Measurements from ENCODE around the gene APOBEC3C.
"Not testable (repeated sequence)": the region's sequence is repeated elsewhere in the genome, so short reads cannot be mapped to it uniquely, and the experiment has no call there.

APOBEC3C gene

DNA sequence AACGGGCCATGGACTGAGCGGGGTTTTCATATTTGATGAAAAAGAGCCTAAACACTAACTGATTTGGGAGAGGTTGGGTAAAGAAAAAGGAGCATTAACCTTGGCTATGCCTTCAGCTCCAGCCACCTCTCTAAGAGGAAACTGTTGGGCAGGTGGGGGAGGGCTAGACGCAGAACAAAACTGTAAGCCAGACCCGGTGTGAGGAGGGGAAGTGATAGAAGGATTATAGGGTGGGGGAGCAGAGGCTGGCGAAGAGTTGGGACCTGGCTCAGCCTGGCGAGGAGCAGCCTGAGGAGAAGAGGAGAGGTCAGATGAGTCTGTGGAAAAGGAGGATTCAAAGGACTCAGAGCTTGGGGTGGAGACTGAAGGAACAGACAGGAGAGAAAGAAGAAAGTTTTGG lies 47.2 kb downstream of the APOBEC3C start:
- not testable (repeated sequence) for DNase-seq

DNA sequence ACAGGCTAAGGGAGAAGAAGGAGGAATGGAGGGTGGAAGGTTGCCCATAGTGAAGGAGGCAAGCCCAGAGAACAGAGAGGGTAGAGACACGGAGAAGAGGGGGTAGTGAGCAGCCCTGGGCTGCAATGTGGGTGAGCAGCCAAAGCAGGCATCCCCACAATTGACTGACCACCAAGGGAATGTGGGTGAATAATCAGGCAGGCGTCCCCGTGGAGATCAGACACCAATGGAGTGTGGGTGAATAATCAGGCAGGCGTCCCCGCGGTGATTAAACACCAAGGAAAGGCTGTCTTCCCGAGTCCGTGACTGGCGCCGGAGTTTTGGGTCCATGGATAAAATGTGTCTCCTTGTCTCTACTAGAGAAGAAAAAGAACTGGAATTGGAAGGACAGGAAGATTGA lies 47.9 kb downstream of the APOBEC3C start:
- not testable (repeated sequence) for DNase-seq

DNA sequence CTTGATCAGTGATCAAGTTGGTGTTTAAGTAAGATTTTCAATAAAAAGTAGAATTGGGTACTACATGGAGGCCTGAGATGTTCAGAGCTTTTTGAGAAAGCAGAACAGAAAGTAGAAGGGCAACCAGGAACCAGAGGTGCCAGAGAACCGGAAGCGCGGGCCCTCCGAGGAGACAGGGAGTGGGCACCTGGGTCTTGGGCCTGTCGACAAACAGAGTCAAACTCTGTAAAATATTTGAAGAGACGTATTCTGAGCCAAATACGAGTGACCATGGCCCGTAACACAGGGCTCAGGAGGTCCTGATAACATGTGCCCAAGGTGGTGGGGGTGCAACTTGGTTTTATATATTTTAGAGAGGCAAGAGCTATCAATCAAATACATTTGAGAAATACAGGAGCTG lies 49.8 kb downstream of the APOBEC3C start:
- DNase-seq, result not testable (repeated sequence)

DNA sequence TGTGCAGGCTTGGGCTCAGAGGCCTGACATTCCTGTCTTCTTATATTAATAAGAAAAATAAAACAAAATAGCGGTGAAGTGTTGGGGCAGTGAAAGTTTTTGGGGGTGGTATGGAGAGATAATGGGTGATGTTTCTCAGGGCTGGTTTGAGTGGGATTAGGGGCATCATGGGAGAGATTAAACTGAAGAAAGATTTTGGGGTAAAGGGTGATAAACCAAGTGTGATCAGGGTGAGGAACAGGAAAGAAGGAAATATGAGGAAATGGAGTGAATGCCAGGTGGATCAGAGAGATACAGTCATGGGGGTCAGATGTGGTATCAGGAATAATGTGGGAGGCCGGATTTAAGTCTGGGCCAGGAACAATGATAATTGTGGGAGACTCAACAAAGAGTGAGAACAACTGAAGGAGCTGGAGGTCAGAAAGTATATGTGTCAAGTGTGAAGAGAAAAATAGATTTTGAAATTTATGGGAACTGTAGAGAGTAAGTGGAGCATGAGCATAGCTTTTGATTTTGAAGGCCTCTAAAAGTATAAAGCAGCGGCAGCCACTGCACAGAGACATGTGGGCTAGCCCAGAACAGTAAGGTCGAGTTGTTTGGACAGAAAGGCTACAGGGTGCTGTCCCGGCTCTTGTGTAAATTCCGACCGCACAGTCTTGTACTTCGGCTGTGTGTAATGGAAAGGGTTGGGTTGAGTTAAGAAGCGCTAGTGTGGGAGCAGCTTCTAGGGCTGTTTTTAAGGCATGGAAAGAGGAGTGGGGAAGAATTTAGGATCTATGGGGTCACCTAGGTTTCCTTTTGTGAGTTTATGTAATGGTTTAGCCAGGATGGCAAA lies 52.6 kb downstream of the APOBEC3C start:
- not testable (repeated sequence) for DNase-seq

DNA sequence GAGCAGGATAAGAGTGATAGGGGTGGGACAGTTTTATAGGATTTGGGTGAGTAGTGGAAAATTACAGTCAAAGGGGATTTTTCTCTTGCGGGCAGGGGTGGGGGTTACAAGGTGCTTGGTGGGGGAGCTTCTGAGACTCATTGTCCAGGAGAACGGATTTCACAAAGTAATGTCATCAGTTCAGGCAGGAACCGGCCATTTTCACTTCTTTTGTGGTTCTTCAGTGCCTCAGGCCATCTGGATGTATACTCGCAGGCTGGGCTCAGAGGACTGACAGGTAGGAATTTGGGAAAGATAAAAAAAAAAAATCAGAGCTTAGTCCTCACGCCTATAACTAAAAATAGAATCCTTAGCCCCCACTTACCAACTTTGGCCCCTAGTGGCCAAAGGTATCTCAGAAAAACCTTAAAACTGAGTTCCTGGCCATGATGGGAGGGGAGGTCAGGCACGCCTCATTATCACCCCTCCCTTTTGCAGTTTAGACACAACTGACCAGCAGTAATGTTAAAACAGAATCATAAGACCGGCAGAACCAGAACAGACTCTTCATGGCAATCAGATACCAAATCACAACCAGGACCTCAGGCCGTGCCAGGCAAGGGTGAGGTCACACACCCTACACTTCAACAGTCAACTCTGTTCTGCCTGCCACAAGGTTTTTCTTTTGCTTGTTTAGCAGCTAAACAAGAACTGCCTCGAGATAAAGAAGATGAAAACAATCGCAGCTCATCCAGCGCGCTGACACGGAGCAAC lies 54.2 kb downstream of the APOBEC3C start:
- DNase-seq, result no peak
